H1 (cell line): ENCODE data around the gene PPM1L. TPM values are rescaled to one million over a fixed set of nuclear protein-coding genes. Genes with fewer than 3 reads are reported as not detected.

Experiments
- CTCF ChIA-PET: fragments of 300-600 bp; sonication (Branson Sonifier 250); formaldehyde crosslinking; loops from one replicate; lab custom pipeline; 2021; ENCODE audit not compliant: partially characterized antibody; lab: Charles Lee
- POLR2A ChIA-PET: fragments of 300-600 bp; sonication (Branson Sonifier 250); formaldehyde crosslinking; loops from one replicate; lab custom pipeline; 2021; ENCODE audit warnings: inconsistent platforms; ENCODE audit not compliant: partially characterized antibody; lab: Charles Lee
- DNase-seq, 2 experiments: peaks; one replicate each; pipeline versions ENCODE4 v3.0.0 to v3.0.0-alpha.2; 2010 to 2022; ENCODE audit warnings: low spot score in 2 of 2, low read depth in 1 of 2, mixed read lengths in 1 of 2
- FAIRE-seq: peaks from 2 replicates; lab custom pipeline; 2011; peaks lifted over from hg19 to GRCh38; lab: Jason Lieb, UNC
- H2AFZ ChIP-seq: 2 replicates; pipeline ENCODE4 v1.8.1; 2012; ENCODE audit warnings: low read length, inconsistent platforms
- H2AK5ac ChIP-seq: 2 replicates; pipeline ENCODE4 v1.6.1; 2013; ENCODE audit warnings: low read depth, low read length
- H2BK120ac ChIP-seq: replicated peaks from 2 replicates; pipeline ENCODE3; 2013; ENCODE audit warnings: low read depth, low read length, inconsistent platforms
- H2BK12ac ChIP-seq: 2 replicates; pipeline ENCODE4 v1.6.1; 2013; ENCODE audit warnings: low read depth, low read length
- H2BK15ac ChIP-seq: 2 replicates; pipeline ENCODE4 v1.6.1; 2013; ENCODE audit warnings: low read length
- H2BK20ac ChIP-seq: 2 replicates; pipeline ENCODE4 v1.6.1; 2013; ENCODE audit warnings: low read length
- H2BK5ac ChIP-seq: 2 replicates; pipeline ENCODE4 v1.6.1; 2013; ENCODE audit warnings: low read depth, low read length
- H3K14ac ChIP-seq: 2 replicates; pipeline ENCODE4 v1.6.1; 2013; ENCODE audit warnings: inconsistent platforms; ENCODE audit not compliant: insufficient read length
- H3K18ac ChIP-seq: 2 replicates; pipeline ENCODE4 v1.6.1; 2013; ENCODE audit warnings: low read length; ENCODE audit errors: extremely low read depth
- H3K23ac ChIP-seq: 2 replicates; pipeline ENCODE4 v1.6.1; 2013; ENCODE audit warnings: inconsistent platforms; ENCODE audit not compliant: insufficient read length
- H3K23me2 ChIP-seq: 2 replicates; pipeline ENCODE4 v1.6.1; 2013; ENCODE audit warnings: low read depth, low read length
- H3K27ac ChIP-seq: 2 replicates; pipeline ENCODE4 v1.6.1; 2011; ENCODE audit warnings: low read depth, low read length, inconsistent platforms
- H3K27me3 ChIP-seq, 4 experiments: replicated peaks in 1 of 4; 1 replicate in 1 of 4; 2 replicates in 3 of 4; pipeline versions ENCODE4 v1.6.1 to v1.8.1; 2011 to 2013; ENCODE audit warnings: low read length in 3 of 4, mild to moderate bottlenecking in 3 of 4, inconsistent platforms in 2 of 4, mixed read lengths in 2 of 4, moderate library complexity in 1 of 4; ENCODE audit not compliant: control insufficient read depth in 3 of 4, insufficient read depth in 3 of 4; ENCODE audit errors: extremely low read depth in 1 of 4
- H3K36me3 ChIP-seq, 4 experiments: 2 replicates each; pipeline versions ENCODE4 v1.6.1 to v1.8.1; 2011 to 2013; ENCODE audit warnings: mild to moderate bottlenecking in 4 of 4, low read length in 3 of 4, moderate library complexity in 2 of 4, control low read depth in 1 of 4, inconsistent platforms in 1 of 4; ENCODE audit not compliant: insufficient read depth in 4 of 4, control insufficient read depth in 2 of 4
- H3K4ac ChIP-seq: replicated peaks from 2 replicates; pipeline ENCODE3; 2013; ENCODE audit warnings: low read length, low read depth, mixed read lengths, inconsistent platforms; ENCODE audit not compliant: insufficient read length
- H3K4me1 ChIP-seq, 4 experiments: replicated peaks in 1 of 4; 1 replicate in 1 of 4; 2 replicates in 3 of 4; pipeline versions ENCODE4 v1.6.1 to v1.8.1; 2011 to 2013; ENCODE audit warnings: low read length in 3 of 4, inconsistent platforms in 2 of 4, mixed read lengths in 1 of 4; ENCODE audit not compliant: insufficient read depth in 4 of 4, control insufficient read depth in 3 of 4
- H3K4me2 ChIP-seq, 2 experiments: 2 replicates each; pipeline versions ENCODE4 v1.6.1 to v1.8.1; 2011 to 2013; ENCODE audit warnings: low read depth in 2 of 2, low read length in 2 of 2, control low read depth in 1 of 2, inconsistent platforms in 1 of 2, mild to moderate bottlenecking in 1 of 2; ENCODE audit not compliant: insufficient read depth in 1 of 2
- H3K4me3 ChIP-seq, 4 experiments: fragments of 200-600, 300-600 bp in 1 of 4; sonication (generic), shearing (Covaris generic), sonication (Bioruptor Twin) in 1 of 4; 2 replicates each; pipeline versions ENCODE4 v1.5.1 to v1.8.1; 2011 to 2016; ENCODE audit warnings: low read length in 4 of 4, low read depth in 3 of 4, control low read depth in 2 of 4, inconsistent platforms in 2 of 4, mild to moderate bottlenecking in 2 of 4, mixed read lengths in 1 of 4, moderate library complexity in 1 of 4; ENCODE audit not compliant: insufficient read depth in 2 of 4; ENCODE audit errors: extremely low read depth in 1 of 4
- H3K56ac ChIP-seq: replicated peaks from 2 replicates; pipeline ENCODE3; 2013; ENCODE audit warnings: low read depth, mild to moderate bottlenecking, mixed read lengths, low read length, inconsistent platforms; ENCODE audit not compliant: insufficient read length
- H3K79me1 ChIP-seq: 2 replicates; pipeline ENCODE4 v1.6.1; 2013; ENCODE audit warnings: low read depth, low read length, control low read depth
- H3K79me2 ChIP-seq, 2 experiments: 2 replicates each; pipeline versions ENCODE4 v1.6.1 to v1.8.1; 2012 to 2013; ENCODE audit warnings: low read length in 2 of 2, mild to moderate bottlenecking in 2 of 2, inconsistent platforms in 1 of 2; ENCODE audit not compliant: insufficient read depth in 2 of 2, control insufficient read depth in 1 of 2
- H3K9ac ChIP-seq, 4 experiments: replicated peaks in 1 of 4; 1 replicate in 1 of 4; 2 replicates in 3 of 4; pipeline versions ENCODE4 v1.6.1 to v1.8.1; 2011 to 2013; ENCODE audit warnings: low read depth in 3 of 4, low read length in 3 of 4, control low read depth in 2 of 4, mild to moderate bottlenecking in 2 of 4, moderate library complexity in 2 of 4, inconsistent platforms in 1 of 4; ENCODE audit errors: extremely low read depth in 1 of 4
- H3K9me3 ChIP-seq, 2 experiments: 2 replicates each; pipeline versions ENCODE4 v1.6.1 to v1.8.1; 2012 to 2013; ENCODE audit warnings: mild to moderate bottlenecking in 2 of 2, moderate library complexity in 2 of 2, control low read depth in 1 of 2, inconsistent platforms in 1 of 2, low read depth in 1 of 2, low read length in 1 of 2, mixed read lengths in 1 of 2; ENCODE audit not compliant: insufficient read depth in 2 of 2
- H4K20me1 ChIP-seq, 2 experiments: replicated peaks in 1 of 2; 2 replicates each; pipeline versions ENCODE3 to v1.8.1; 2011 to 2013; ENCODE audit warnings: inconsistent platforms in 2 of 2, low read length in 2 of 2, mild to moderate bottlenecking in 1 of 2; ENCODE audit not compliant: insufficient read depth in 2 of 2, control insufficient read depth in 1 of 2
- H4K5ac ChIP-seq: 2 replicates; pipeline ENCODE4 v1.6.1; 2013; ENCODE audit warnings: low read length, low read depth, mixed read lengths, inconsistent platforms; ENCODE audit not compliant: insufficient read length
- H4K8ac ChIP-seq: 2 replicates; pipeline ENCODE4 v1.8.0; 2013; ENCODE audit warnings: mild to moderate bottlenecking, moderate library complexity, low read length, inconsistent platforms; ENCODE audit not compliant: insufficient read depth; ENCODE audit errors: extremely low read depth
- H4K91ac ChIP-seq: replicated peaks from 2 replicates; pipeline ENCODE3; 2013; ENCODE audit warnings: low read length, mixed read lengths, inconsistent platforms; ENCODE audit not compliant: insufficient read length
- ASH2L ChIP-seq: fragments of 200-600, 300-600 bp; sonication (generic); IDR thresholded peaks from one replicate; pipeline ENCODE4 v1.7.1; 2017; ENCODE audit warnings: low read length
- CEBPB ChIP-seq: IDR thresholded peaks from 2 replicates; pipeline ENCODE4 v1.6.1; 2012; ENCODE audit warnings: low read depth, low read length
- CREB1 ChIP-seq: IDR thresholded peaks from 2 replicates; pipeline ENCODE4 v1.6.1; 2012; ENCODE audit warnings: inconsistent platforms
- WGBS, 2 experiments: shearing (Covaris generic) in 1 of 2; methylation state at CpG; one replicate each; pipeline versions ENCODE4 v1.1.6 to v1.1.7; 2013 to 2015; ENCODE audit warnings: low lambda C conversion rate in 2 of 2, mixed read lengths in 2 of 2, inconsistent platforms in 1 of 2, low coverage in 1 of 2, missing lambda C conversion rate in 1 of 2; ENCODE audit not compliant: insufficient replicate concordance in 2 of 2, insufficient coverage in 1 of 2, insufficient read length in 1 of 2; ENCODE audit errors: extremely low coverage in 1 of 2, missing lambda C conversion rate in 1 of 2; 5-methylcytosine and 5-hydroxymethylcytosine counted together
- polyA plus RNA-seq, 7 experiments: library from polyadenylated mRNA; depleted of rRNA in 3 of 7; stranded (reverse) in 5 of 7; unstranded in 2 of 7; fragments of >200 nt in 5 of 7; fragments of 200-250 nt in 2 of 7; gene quantifications; 1 replicate in 5 of 7; 2 replicates in 1 of 7; 4 replicates in 1 of 7; pipeline versions ENCODE4 v1.2.1 to v1.2.3, GENCODE V29; 2011 to 2013; ENCODE audit warnings: missing spikeins in 2 of 7, mixed read lengths in 2 of 7
- total RNA-seq: library from RNA; stranded (reverse); fragmentation: NEBNext Ultra II Directional; extraction: Animal tissue kit (Norgen Biotek cat#: 25700); gene quantifications from 2 replicates; pipeline ENCODE4 v1.2.1, GENCODE V29; 2021

The PPM1L gene
- total and polyA plus RNA-seq, 2 of the 8 experiments (the other 6 are each of a cell fraction or from before 2014, with no cell fraction given) = 2.8 to 18.1 TPM

- Histone ChIP-seq H3K56ac (no peak overlapping the region), H2AFZ (no peak overlapping the region), H3K4ac (no peak overlapping the region), H3K27me3 (no peaks in the 10 kb centered on the region), H2BK120ac (no peak overlapping the region), H3K79me1 (no peaks in the 10 kb centered on the region; the same call in 1 of the 2 replicates), H3K4me1 (peaks cover 0 to 5% (median 4%) of the 10 kb centered on the region in 4 experiments; a peak in 2 of 7 replicates), H2AK5ac (no peak overlapping the region), H2BK20ac (no peak overlapping the region), H3K4me3 (no peak overlapping the region), H4K20me1 (no peaks in the 10 kb centered on the region), H3K23me2 (no peaks in the 10 kb centered on the region), H2BK5ac (no peak overlapping the region), H3K18ac (no peak overlapping the region), H3K23ac (no peak overlapping the region), H4K8ac (no peak overlapping the region), H4K91ac (no peak overlapping the region), H3K9ac (no peak overlapping the region), H4K5ac (no peak overlapping the region), H2BK15ac (no peak overlapping the region), H2BK12ac (no peak overlapping the region), H3K14ac (no peak overlapping the region), H3K79me2 (no peaks in the 10 kb centered on the region), H3K36me3 (no peaks in the 10 kb centered on the region), H3K4me2 (no peak overlapping the region), H3K9me3 (no peaks in the 10 kb centered on the region), H3K27ac (no peak overlapping the region)
- DNase-seq (no peak), FAIRE-seq (no peak)
- TF ChIP-seq CREB1 (no peak), CEBPB (no peak), ASH2L (no peak)
- CTCF ChIA-PET = interaction anchor here (1.3 kb wide), 1 partner anchor 40 kb away, joined by 3 read pairs; no protein-coding TSS in a partner anchor
- POLR2A ChIA-PET = no interaction called here
- 81% methylated on average over 2 of the region's 2 CpGs; no CpG with 5 or more reads in 1 of the 2 experiments for WGBS, 2 experiments
Observed at GRCh38 chr3:160869825-160870224, 113.8 kb downstream of the PPM1L start.
